Stimulated activated CD8-positive, alpha-beta memory T cell treated with anti-CD3 and anti-CD28 coated beads, Interleukin-4, amount 100 ng/mL, for 48 hours (primary cell): ENCODE data around the gene SDS.
A peak's percentile ranks its signal among the peaks of the same experiment; 100 is the strongest.

Experiments used
- DNase-seq: peaks from one replicate; pipeline ENCODE4 v3.0.0-alpha.2; 2020

The SDS gene, protein sequence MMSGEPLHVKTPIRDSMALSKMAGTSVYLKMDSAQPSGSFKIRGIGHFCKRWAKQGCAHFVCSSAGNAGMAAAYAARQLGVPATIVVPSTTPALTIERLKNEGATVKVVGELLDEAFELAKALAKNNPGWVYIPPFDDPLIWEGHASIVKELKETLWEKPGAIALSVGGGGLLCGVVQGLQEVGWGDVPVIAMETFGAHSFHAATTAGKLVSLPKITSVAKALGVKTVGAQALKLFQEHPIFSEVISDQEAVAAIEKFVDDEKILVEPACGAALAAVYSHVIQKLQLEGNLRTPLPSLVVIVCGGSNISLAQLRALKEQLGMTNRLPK

DNA sequence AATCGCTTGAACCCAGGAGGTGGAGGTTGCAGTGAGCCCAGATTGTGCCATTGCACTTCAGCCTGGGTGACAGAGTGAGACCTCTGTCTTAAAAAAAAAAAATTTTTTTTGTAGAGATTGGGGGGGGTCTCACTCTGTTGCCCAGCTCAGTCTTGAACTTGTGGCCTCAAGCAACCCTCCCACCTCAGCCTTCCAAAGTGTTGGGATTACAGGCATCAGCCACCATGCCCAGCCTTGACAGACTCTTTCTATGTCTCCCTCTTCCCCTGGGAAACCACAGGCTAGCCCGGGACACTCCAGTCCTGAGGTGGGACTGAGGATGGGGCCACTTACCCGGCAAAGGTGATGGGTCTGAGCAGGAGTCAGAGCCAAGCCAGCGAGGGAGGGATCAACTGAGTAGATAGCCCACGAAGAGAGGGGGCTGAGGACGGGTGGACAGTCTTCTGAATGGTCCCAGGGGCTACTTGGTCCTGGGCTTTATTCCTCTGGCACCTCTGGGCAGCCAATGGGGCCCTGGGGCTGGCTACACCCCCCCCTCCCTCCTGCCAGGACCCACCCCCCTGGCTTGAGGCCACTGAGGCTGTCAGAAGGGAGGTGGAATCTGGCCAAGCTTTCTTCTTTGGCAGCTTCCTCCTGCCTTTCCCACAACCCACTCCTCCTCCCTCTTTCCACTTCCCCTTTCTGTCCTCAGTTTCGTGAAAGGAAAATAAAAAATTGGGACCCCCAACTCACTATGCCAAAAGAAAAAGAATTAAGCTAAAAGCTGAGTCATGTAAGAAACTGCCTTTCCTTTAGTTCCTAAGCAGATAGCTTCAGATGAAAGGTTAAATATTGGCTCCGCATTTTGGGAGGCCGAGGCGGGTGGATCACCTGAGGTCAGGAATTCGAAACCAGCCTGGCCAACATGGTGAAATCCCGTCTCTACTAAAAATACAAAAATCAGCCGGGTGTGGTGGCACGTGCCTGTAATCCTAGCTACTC lies at the start of gene SDS:
TSS of gene SDS (minus strand) at position 453 of the 981 bp plus-strand sequence. CDS start 4,179 bp downstream, outside the sequence.
- DNase-seq: no peak

DNA sequence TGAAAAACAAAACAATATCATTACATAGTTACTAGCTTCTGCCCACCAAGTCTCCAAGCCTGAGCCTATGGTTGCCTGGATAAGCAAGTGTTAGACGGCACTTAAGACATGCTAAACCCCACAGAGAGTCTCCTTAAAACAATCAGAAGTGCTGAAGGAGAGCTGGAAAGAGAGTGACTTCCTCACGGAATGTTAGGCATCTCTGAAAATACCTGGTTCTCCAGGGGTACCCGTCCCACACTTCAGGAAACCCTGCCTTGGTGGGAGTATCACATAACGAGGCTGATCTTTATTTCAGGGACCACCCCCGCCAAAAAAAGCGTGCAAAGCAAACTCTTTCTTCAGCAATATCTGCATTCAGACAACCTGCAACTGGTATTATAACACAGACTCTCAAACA lies 49.6 kb upstream of the SDS start:
- no peak for DNase-seq

DNA sequence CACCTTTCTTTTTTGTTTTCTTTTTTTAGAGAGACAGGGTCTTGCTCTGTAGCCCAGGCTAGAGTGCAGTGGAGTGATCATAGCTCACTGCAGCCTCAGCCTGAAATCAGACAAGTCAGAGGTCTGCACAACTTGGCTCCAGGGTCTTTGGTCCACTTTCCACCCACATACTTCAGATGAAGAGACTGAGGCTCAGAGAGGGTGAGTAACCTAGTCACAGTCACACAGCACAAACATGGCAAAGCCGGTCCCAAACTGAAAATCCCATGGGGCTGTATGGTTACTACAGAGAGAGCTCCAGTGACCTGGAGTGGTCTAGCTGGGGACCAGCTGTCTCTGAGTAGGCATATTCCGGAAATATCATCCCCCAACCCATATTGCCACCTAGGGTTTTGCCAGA lies 48.8 kb upstream of the SDS start:
- no peak for DNase-seq

DNA sequence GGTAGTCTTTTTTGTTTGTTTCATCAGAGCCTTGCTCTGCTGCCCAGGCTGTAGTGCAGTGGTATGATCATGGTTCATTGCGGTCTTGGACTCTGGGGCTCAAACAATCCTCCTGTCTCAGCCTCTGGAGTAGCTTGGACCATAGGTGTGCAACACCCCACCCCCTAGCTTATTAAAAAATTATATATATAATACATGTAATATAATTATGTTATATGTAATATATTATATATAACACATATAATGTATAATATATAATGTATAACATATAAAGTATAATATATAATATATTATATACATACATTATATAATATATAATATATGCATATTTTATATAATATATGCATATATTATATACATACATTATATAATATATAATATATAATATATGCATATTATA lies 46.2 kb upstream of the SDS start:
- no peak for DNase-seq

DNA sequence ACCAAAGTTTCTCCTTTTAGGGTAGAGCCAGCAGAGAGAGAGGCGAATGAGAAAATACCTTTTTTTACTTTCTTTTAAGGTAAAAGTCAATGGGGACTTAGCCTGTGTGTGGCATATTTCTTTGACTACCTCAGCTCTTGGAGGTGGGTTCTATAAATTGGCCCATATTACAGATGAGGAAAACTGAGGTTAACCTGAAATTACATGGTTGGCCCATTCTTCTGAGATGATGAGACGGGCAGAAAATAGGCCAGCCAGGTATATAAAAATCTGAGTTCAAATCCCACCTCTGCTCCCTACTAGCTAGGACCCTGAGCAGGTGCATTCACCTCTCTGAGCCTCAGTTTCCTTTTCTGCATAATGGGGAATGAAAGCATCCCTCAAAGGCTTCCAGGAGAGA lies 45.6 kb upstream of the SDS start:
- no peak for DNase-seq

DNA sequence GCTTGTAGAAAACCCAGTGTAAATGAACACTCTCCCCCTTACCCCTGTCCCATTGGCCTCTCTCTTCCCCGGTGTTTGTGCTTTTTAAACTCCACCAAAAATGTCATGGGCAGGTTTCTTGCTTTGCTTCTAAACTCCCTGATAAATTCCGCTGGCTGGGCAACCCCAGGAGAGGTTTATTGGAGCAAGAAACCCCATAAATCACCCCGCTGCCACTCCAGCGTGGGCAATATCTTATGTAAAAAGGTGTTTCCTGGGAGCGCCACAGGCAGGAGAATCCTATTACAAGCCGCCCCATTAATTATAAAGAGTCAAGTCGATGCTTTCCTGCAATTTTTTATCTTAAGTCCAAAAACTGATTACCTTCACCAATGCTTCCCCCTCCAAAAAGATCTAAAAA lies 45.2 kb upstream of the SDS start:
- no peak for DNase-seq

DNA sequence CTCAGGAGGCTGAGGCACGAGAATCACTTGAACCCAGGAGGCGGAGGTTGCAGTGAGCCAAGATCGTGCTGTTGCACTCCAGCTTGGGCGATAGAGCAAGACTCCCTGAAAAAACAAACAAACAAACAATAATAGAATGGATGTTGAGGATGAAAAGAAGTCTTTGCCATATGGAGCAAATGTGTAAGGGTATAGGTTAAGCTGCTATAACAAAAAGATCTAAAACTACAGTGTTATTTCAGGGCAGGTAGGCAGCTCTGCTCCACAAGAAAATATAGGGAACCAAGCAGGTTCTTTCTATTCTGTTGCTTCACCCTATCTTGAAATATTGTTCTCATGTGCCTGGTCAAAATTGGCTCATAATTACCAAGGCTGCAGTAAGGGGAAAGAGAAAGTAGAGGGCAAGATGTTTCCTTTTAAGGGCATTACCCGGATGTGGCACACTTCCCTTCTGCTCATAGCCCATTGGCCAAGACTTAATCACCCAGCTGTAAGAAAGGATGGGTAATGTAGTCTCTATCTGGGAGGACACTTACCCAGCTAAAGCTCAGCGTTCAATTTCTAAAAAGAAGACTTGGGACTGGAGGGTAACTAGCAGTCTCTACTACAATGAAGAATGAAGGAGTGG lies 42.0 kb upstream of the SDS start:
- no peak for DNase-seq

DNA sequence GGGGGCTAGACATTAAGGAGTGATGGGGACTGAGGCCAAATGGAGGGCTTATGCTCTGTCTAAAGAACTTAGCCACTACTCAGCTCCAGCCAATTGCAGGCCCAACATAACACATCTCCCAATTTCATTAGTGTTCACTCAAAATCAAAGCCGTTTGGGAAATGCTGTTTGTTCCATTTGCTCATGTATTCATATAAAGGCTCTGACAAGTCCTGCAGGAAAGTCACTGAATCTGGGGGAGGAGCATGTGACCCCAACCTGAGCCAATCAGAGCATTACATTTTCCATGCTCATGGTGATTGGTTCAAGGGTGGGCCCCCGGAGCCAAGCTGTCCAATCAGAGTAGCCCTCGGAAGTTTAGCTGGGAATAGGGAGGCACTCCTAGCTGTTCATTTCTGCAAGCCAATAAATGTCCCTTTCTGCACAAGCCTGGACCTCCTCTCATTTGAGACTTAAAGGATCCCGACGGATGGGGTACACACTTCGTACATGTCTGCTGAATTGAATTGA lies 39.4 kb upstream of the SDS start:
- no peak for DNase-seq

DNA sequence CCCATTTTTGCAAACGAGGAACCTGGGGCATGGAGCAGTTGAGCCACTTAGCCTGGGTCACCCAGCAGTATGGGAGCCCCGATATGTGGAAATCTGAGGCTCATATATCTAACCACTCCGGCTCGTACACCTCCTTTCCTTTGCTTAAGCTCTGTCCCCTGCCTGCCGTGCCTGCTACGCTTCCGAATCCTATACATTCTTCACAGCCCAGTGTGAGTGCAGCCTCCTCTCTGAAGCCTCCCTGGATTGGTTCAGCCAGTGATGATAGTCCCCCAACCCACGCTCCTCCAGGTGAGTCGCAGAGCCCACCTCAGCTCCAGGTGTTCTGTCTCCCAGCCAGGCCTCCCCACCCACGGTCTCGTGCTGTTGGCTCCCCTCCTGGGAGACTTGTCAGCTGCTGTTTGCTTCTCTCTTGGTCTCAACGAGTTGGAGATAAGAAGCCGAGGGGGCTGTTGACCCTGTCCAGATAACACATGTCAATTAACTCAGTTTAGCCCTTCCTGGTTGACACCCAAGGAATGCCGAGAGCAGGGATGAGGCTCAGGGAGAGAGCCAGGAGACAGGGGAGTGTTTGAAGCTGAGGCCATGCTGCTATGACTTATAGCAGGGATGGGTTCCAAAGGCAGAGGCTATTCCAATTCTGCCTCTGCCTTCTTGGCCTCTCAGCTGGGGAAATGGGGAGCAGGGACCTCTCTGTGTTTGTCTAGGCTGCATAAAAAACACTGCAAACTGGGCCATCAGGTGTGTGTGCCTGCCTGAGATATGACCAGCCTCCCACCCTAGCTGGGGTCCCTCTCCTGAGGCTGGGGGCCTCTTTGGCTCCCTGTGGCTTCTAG lies 37.5 kb upstream of the SDS start:
- no peak for DNase-seq

DNA sequence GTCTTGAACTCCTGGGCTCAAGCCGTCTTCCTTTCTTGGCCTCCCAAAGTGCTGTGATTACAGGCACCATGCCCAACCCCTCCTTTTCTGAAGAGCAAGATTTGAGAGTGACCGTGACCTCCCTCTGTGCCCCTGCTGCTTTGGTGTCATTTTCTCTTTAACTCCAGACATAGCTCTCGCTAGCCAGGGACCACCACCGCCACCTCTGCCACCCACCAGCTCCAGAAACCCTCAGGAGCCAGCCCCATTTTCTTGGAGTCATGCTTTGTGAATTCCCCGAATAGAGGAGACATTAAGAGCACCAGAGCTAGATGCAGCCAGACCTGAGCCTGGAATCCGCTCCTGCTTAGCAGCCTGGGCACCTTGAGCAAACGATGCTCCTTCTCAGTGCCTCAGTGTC lies 36.6 kb upstream of the SDS start:
- no peak for DNase-seq

DNA sequence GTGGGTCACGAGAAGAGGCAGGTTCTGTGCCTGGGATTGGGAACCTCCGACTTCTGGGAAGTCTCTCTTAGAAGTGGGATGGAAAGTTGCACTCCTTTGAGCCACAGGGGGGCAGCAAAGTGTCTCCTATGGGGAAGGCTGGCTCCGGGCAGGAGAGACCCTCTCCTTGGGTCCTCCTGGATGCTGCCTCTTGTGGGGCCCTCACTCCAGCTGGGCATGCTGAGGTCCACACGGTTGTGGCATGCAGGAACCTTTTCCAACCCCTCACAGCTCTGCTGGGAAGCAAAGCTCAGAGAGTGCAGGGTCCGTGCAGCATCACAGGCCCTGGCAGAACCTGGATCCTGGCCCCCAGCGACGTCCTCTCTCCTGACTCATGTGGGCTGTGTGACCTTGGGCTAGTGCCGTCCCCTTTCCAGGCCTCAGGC lies 35.9 kb upstream of the SDS start:
- DNase-seq: peak; percentile 44

DNA sequence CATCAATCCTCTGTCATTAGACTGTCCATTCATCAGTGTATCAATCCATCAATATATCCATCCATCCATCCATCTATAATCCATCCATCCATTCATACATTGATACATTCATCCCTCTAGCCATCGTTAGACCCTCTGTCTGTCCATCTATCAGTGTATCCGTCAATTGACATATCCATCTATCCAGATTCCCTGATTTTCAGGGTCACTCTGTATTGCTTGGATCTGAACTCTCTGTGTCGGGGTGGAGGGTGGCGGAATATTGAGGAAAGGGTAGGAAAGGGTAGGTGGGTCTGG lies 35.6 kb upstream of the SDS start:
- no peak for DNase-seq

DNA sequence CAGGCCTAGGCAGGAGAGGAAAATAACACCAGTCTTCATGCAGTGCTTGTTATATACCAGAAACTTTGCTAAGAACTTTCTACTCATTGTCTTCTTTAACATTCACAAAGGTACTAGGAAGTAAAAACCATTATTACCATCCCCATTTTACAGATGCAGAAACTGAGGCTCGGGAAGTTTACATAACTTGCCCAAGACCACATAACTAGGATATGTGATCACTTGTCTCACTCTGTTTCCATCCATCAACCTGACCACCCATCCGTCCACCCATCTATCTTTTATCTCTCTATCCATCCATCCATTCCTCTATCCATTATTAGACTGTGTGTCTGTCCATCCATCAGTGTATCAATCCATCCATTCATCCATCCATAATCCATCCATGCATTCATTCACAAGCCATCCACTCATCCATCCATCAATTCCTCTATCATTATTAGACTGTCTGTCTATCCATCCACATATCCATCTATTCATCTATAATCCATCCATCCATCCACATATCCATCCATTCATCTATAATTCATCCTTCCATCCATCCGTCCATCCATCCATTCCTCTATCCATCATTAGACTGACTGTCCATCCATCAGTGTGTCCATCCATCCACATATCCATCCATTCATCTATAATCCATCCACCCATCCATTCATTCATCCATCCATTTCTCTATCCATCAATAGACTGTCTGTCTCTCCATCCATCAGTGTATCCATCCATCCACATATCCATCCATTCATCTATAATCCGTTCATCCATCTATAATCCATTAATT lies 35.0 kb upstream of the SDS start:
- DNase-seq: no peak

DNA sequence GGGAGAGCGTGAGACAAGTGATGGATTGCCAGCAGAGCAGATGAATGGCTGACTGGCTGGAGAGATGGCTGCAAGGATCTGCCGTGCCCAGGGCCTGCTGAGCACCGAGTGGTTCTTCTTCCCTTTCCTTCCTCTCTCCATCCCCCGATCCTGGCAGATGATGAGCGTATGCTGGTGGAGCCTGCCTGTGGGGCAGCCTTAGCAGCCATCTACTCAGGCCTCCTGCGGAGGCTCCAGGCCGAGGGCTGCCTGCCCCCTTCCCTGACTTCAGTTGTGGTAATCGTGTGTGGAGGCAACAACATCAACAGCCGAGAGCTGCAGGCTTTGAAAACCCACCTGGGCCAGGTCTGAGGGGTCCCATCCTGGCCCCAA lies 34.0 kb upstream of the SDS start:
- DNase-seq: no peak

DNA sequence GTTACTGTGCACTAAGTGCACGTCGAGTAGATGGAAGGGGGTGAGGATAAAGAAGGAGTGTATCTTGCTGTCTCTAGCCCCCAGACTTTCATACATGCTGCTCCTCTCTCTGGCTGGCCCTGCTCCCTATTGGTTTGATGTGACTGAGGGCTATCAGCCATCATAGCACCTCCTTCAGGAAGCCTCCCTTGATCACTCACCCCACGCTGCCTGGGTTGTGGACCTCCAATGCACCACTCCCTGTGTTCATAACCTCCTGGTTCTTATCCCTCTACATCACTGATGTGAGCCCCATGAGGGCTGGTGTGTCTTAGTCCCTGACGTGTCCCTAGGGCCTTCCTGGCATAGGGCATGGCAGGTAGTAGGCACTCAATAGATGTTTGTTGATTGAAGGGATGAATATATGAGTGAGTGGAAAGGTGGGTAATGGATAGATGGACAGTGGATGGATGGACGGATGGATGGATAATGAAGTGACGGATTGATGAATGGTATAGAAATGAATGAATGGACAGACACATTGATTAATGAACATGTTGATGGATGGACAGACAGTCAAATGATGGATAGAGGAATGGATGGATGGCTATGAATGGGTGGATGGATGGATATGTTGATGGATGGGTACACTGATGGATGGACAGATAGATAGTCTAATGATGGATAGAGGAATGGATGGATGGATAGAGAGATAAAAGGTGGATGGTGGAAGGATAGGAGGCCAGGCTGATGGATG lies 33.5 kb upstream of the SDS start:
- no peak for DNase-seq

DNA sequence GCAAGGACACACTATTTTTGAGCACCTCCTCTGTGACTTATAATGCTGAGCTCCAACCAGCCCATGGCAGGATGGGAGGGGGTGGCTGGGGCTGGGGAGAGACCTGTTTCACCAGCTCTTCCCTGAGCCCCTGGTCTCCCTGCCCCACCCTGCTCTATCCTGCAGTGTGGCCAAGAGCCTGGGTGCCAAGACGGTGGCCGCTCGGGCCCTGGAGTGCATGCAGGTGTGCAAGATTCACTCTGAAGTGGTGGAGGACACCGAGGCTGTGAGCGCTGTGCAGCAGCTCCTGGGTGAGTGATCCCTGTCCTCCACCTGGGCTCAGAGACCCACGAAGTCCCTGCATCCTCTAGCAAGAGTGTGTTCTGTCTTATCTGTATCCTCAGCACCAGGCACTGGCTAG lies 32.9 kb upstream of the SDS start:
- DNase-seq: no peak

DNA sequence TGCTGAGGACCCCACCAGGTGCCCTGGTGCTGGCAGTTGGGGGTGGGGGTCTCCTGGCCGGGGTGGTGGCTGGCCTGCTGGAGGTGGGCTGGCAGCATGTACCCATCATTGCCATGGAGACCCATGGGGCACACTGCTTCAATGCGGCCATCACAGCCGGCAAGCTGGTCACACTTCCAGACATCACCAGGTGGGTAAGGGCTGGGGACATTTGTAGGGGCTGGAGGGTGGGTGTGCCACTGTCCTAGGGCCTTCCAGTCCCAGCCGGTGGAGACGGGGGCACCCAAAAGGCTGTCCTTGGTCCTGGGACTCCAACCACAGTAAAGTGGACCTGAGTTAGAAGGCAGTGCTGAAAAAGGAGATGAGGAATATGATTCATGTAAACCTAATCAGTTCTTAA lies 31.7 kb upstream of the SDS start:
- DNase-seq: no peak

DNA sequence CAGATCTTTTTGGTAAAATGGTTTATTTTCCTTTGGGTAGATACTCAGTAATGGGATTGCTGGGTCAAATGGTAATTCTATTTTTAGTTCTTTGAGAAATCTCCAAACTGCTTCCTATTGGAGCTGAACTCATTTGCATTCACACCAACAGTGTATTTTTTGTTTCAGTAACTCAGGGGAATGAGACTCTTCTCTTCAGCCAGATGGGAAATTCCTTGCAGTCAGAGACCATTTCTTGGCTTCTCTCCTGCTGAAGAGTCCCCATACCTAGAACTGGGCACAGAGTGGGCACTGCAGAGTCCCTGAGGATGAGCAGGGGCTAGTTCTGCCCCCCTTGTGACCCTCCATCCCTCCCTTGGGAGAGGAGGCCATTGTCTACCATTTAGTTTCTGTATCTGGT lies 29.3 kb upstream of the SDS start:
- DNase-seq: no peak

DNA sequence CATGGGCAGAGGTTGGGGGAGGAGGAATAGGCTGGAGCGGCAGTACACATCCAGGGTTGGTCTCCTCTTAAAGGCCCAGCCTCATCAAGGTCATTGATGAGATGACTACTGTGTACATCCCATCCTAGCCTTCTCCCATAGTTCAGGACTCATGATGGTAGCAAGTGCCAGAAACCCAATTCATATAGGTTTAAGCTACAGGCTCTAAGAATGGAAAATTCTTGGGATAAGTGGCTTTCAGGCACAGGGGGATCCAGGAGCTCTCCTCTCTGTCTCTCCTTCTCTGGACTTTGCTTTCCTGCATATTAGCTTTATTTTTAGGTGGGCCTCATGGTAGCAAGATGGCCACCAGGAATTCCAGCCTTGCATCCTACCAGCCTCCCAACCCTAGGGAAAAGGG lies 24.8 kb upstream of the SDS start:
- DNase-seq: no peak

DNA sequence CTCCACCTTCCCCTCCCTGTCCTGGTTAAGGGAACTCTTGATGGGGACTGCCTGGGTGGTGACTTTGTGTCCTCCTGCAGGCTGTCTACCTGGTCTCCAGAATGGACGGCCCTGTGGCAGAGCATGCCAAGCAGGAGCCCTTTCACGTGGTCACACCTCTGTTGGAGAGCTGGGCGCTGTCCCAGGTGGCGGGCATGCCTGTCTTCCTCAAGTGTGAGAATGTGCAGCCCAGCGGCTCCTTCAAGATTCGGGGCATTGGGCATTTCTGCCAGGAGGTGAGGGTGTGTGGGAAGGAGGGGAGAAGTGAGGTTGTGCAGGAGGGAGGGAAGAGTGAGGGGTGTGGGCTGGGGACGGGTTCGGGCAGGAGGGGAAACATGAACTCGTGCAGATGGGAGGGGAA lies 24.2 kb upstream of the SDS start:
- DNase-seq: no peak

DNA sequence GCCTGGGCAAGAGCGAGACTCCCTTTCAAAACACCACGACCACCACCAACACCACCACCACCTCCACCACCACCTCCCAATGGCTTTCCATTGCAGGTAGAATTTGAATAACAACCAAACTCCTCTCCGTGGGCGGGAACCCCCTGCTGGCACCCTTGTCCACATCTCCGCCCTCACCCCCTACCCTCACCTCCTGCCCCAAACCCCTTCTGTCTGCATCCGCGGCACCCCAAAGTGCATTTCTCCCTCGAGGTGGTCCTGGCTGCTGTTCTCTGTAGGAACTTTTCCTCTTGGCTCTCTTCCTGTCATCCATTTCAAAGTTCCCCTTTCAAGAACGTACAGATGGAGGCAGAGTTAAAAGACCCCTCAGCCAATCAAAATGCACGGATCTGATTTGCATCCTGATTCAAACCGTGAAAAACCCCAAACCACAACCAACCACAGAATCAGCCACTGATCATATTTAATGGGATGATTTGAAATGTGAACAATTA lies 22.3 kb upstream of the SDS start:
- DNase-seq: no peak
